Islet precursor cell (in vitro differentiated cells): ENCODE measurements around the gene TTC19.
"Not testable (repeated sequence)": the region's sequence is repeated elsewhere in the genome, so short reads cannot be mapped to it uniquely, and the experiment has no call there.

Experiments
- DNase-seq: peaks from one replicate; pipeline ENCODE4 v3.0.0-alpha.2; 2018

TTC19 gene

GRCh38 chr17:16033729-16034349 is 34.2 kb downstream of the TTC19 start:
- no peak for DNase-seq

GRCh38 chr17:16036261-16036660 is 36.6 kb downstream of the TTC19 start:
- no peak for DNase-seq

- no peak for DNase-seq
Measured at GRCh38 chr17:16037636-16038035, 38.0 kb downstream of the TTC19 start.

GRCh38 chr17:16040710-16041251 is 41.2 kb downstream of the TTC19 start:
- no peak for DNase-seq

- no peak for DNase-seq
Measured at GRCh38 chr17:16044487-16044886, 44.9 kb downstream of the TTC19 start.

- DNase-seq: no peak
Measured at GRCh38 chr17:16046966-16047365, 47.3 kb downstream of the TTC19 start.

- DNase-seq: no peak
Measured at GRCh38 chr17:16048811-16049449, 49.3 kb downstream of the TTC19 start.

- DNase-seq: no peak
Measured at GRCh38 chr17:16050844-16051243, 51.2 kb downstream of the TTC19 start.

- no peak for DNase-seq
Measured at GRCh38 chr17:16052486-16052885, 52.9 kb downstream of the TTC19 start.

GRCh38 chr17:16055139-16055538 is 55.5 kb downstream of the TTC19 start:
- DNase-seq: not testable (repeated sequence)

- no peak for DNase-seq
Measured at GRCh38 chr17:16061631-16062030, 62.0 kb downstream of the TTC19 start.

GRCh38 chr17:16066125-16066524 is 66.5 kb downstream of the TTC19 start:
- DNase-seq: no peak

GRCh38 chr17:16068323-16068722 is 68.7 kb downstream of the TTC19 start:
- no peak for DNase-seq

- DNase-seq: no peak
Measured at GRCh38 chr17:16072031-16072430, 72.4 kb downstream of the TTC19 start.

- no peak for DNase-seq
Measured at GRCh38 chr17:16073845-16074244, 74.2 kb downstream of the TTC19 start.

- DNase-seq: no peak
Measured at GRCh38 chr17:16074423-16074822, 74.8 kb downstream of the TTC19 start.

- DNase-seq: no peak
Measured at GRCh38 chr17:16075949-16076348, 76.3 kb downstream of the TTC19 start.
